Sigmoid colon (tissue), 4 donors: ENCODE results near the gene NCAPG2.

Experiments
- EP300 ChIP-seq, 4 donors: sonication (generic); formaldehyde crosslinking; IDR thresholded peaks; one replicate each; pipeline ENCODE4 v1.6.1; 2017; ENCODE audit warnings: antibody characterized with exemption in 4 of 4
- POLR2A ChIP-seq, 2 donors: fragments of 450-650 bp; IDR thresholded peaks; one replicate each; pipeline ENCODE4 v1.6.1; 2016; ENCODE audit warnings: antibody characterized with exemption in 2 of 2, mild to moderate bottlenecking in 2 of 2, moderate library complexity in 2 of 2
- POLR2AphosphoS5 ChIP-seq, 4 donors: sonication (generic); formaldehyde crosslinking; IDR thresholded peaks; one replicate each; pipeline ENCODE4 v1.6.1; 2017; ENCODE audit warnings: antibody characterized with exemption in 4 of 4
- TF ChIP-seq, protein P1 (sequence below), 4 experiments: fragments of 450-650 bp in 3 of 4; fragments of 200-600 bp in 1 of 4; IDR thresholded peaks; one replicate each; pipeline ENCODE4 v1.5.1; 2016 to 2019; ENCODE audit warnings: antibody characterized with exemption in 4 of 4, mild to moderate bottlenecking in 3 of 4, moderate library complexity in 2 of 4

DNA sequence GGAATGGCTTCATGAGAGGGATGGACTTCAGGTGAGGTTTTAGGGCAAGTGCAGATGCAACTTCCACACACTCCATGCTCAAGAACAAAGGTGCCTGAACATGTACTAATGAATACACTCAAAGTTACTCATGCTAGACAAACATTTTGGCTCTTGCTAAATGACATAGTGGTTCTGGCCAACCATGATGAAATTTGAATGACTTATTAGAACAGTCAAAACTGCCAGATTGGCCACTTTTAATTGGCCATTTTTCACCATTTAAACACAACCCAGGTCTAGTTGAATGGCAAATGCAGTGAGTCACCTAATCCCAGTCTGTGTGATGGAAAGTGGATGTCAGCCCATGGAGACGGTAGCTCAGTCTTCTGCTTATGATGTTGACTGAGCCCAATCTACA is 112.1 kb downstream of the NCAPG2 start:
- TF ChIP-seq POLR2AphosphoS5 (IDR thresholded peaks at IDR 0.05) (no peak), POLR2A (IDR thresholded peaks at IDR 0.05) (no peak), EP300 (IDR thresholded peaks at IDR 0.05) (no peak)
- TF ChIP-seq, protein P1, sequence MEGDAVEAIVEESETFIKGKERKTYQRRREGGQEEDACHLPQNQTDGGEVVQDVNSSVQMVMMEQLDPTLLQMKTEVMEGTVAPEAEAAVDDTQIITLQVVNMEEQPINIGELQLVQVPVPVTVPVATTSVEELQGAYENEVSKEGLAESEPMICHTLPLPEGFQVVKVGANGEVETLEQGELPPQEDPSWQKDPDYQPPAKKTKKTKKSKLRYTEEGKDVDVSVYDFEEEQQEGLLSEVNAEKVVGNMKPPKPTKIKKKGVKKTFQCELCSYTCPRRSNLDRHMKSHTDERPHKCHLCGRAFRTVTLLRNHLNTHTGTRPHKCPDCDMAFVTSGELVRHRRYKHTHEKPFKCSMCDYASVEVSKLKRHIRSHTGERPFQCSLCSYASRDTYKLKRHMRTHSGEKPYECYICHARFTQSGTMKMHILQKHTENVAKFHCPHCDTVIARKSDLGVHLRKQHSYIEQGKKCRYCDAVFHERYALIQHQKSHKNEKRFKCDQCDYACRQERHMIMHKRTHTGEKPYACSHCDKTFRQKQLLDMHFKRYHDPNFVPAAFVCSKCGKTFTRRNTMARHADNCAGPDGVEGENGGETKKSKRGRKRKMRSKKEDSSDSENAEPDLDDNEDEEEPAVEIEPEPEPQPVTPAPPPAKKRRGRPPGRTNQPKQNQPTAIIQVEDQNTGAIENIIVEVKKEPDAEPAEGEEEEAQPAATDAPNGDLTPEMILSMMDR (IDR thresholded peaks at IDR 0.05) = no peak
